ENCODE results near the gene VWA8. TPM values are rescaled to one million over a fixed set of nuclear protein-coding genes. Genes with fewer than 3 reads are reported as not detected.
"Not testable (repeated sequence)": the region's sequence is repeated elsewhere in the genome, so short reads cannot be mapped to it uniquely, and the experiment has no call there.

VWA8 gene
- total and polyA plus RNA-seq, 12 donors, result 7.5 to 71.6 (median 54.3) TPM

DNA sequence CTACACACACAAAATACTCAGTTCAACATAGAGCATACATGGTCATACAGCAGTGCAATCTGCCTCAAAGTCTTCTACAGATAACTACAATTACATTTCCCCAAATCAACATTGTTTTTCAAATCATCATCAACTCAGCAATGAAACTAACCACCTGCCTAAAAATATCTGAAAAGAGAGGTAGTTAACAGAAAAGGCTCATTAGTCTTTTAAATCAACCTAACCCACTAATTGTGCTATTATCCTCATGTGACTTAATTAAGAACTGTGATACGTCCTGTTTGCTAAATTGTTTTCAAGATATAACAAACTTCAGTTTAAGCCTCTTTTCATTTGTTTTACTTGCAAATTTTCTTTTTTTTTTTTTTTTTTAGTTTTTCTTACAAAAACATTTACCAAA, 65.4 kb downstream of the VWA8 start:
- intact Hi-C loops (cut with DNase I), result loop anchor here in 1 of 10 donors (5.0 kb wide), 1 partner anchor 178 kb away; no protein-coding TSS in a partner anchor
- DNase-seq, result no peak
- no peak for ATAC-seq
- Histone ChIP-seq H3K36me3 (peaks cover 0 to 17% (median 3%) of the 10 kb centered on the region in 9 donors), H3K27me3 (no peaks in the 10 kb centered on the region), H3K4me1 (peaks cover 0 to 7% (median 0%) of the 10 kb centered on the region in 9 donors), H3K4me3 (no peak overlapping the region), H3K27ac (no peak overlapping the region), H3K9me3 (no peaks in the 10 kb centered on the region)
- no peak for TF ChIP-seq CTCF (IDR thresholded peaks at IDR 0.05)
- 85 to 87% methylated on average over 1 of the region's 1 CpG for WGBS, 2 donors

- DNase-seq (no peak), ATAC-seq (no peak)
- Histone ChIP-seq H3K9me3 (no peaks in the 10 kb centered on the region), H3K36me3 (peaks cover 0 to 35% (median 5%) of the 10 kb centered on the region in 9 donors), H3K4me1 (peaks cover 0 to 16% (median 0%) of the 10 kb centered on the region in 9 donors), H3K4me3 (no peak overlapping the region), H3K27me3 (no peaks in the 10 kb centered on the region), H3K27ac (no peak overlapping the region)
- 96 to 98% methylated on average over 4 of the region's 4 CpGs for WGBS, 2 donors
- TF ChIP-seq CTCF (IDR thresholded peaks at IDR 0.05), result no peak
- intact Hi-C loops (cut with DNase I), result no loop called here
These were observed 69.8 kb downstream of the VWA8 start for GRCh38 chr13:41891119-41891518.

DNA sequence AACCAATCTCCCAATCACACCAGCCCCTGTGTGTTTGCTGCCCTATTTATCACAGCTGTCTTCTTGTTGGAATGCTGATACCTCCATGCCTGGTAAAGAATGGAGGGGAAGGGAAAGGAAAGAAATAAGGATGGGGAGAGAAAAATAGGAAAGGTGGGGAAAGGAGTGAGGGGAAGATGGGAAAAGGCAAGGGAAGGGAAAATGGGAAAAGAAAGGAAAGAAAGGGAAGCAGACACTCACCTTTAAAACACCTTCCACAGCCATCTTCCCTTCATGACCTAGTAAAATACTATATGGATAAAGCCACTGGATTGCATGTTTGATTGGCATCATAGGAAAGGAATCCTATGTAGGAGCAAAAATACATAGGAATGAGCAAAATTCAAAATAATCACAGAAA, 77.8 kb downstream of the VWA8 start:
- H3K27ac ChIP-seq, result no peak overlapping the region
- ATAC-seq (no peak), DNase-seq (no peak)
- no peaks in the 10 kb centered on the region for H3K27me3 ChIP-seq
- H3K36me3 ChIP-seq, result peaks cover 0 to 61% (median 9%) of the 10 kb centered on the region in 9 donors
- H3K4me3 ChIP-seq, result no peak overlapping the region
- intact Hi-C loops (cut with DNase I), result no loop called here
- TF ChIP-seq CTCF (IDR thresholded peaks at IDR 0.05), result no peak
- H3K9me3 ChIP-seq, result peaks cover 0 to 9% (median 0%) of the 10 kb centered on the region in 11 donors
- H3K4me1 ChIP-seq, result peaks cover 0 to 12% (median 0%) of the 10 kb centered on the region in 9 donors

- peaks cover 0 to 52% (median 9%) of the 10 kb centered on the region in 9 donors for H3K36me3 ChIP-seq
- H3K27ac ChIP-seq; intact Hi-C loops (cut with DNase I); H3K9me3 ChIP-seq; H3K27me3 ChIP-seq; H3K4me3 ChIP-seq; DNase-seq; H3K4me1 ChIP-seq; ATAC-seq: not testable (repeated sequence)
- 98% methylated on average over 15 to 26 of the region's 32 CpGs for WGBS, 2 donors
These were observed 79.0 kb downstream of the VWA8 start for GRCh38 chr13:41881890-41882289.

GRCh38 chr13:41880966-41881365, 79.9 kb downstream of the VWA8 start:
- Histone ChIP-seq H3K4me3 (no peak overlapping the region), H3K4me1 (no peaks in the 10 kb centered on the region), H3K27me3 (no peaks in the 10 kb centered on the region), H3K27ac (no peak overlapping the region), H3K9me3 (peaks cover 0 to 9% (median 0%) of the 10 kb centered on the region in 11 donors), H3K36me3 (peaks cover 0 to 44% (median 9%) of the 10 kb centered on the region in 9 donors)
- no peak for TF ChIP-seq CTCF (IDR thresholded peaks at IDR 0.05)
- DNase-seq, result no peak
- no peak for ATAC-seq
- intact Hi-C loops (cut with DNase I), result no loop called here
- WGBS, 2 donors, result 100% methylated on average over 1 of the region's 1 CpG

Data from heart right ventricle (tissue), 16 donors.